DOHH2 (cell line): ENCODE measurements around the gene AIP.

Experiments used
- EZH2phosphoT487 ChIP-seq: fragments of 200-600 bp; sonication (generic); IDR thresholded peaks from 2 replicates; pipeline ENCODE4 v1.6.1; 2017; ENCODE audit warnings: borderline replicate concordance, mild to moderate bottlenecking, antibody characterized with exemption, low read length, moderate library complexity, mixed read lengths
- TF ChIP-seq, protein P1 (sequence below): fragments of 200-600 bp; sonication (generic); IDR thresholded peaks from one replicate; pipeline ENCODE4 v1.5.1; 2014; ENCODE audit warnings: antibody characterized with exemption, mild to moderate bottlenecking, low read depth, low read length; ENCODE audit not compliant: poor library complexity, severe bottlenecking

DNA sequence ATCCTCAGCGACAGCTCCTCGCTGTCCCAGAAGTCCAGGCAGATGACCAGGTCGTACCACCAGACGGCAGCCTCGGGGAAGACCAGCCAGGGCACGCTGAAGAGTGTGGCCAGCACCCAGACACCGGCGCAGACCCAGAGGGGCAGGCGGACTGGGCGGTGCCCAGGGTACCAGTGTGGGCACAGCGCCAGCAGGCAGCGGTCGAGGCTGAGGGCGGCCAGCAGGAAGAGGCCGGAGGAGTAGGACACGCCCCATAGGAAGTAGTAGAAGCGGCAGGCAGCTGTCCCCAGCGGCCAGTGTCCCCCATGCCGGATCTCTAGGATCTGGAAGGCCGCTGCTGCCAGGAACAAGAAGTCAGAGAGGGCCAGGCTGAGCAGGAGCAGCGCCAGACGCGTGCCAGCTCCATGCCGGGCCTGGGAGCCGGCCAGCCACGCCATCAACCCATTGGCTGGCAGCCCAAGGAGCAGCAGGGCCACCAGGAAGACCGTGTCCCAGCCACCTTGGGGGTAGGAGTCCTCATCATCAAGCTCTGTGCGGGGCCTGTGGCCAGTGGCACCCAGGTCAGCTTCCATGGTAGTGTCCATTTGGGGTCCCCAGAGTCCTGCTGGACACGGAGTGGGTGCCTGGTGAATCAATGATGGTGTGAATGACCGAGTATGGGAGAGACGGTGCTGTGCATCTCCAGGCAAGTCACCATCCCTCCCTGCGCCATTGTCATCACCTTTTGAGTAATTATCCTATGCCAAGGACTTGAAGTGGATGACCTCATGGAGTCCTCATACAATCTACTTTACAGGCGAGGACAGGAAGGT is 30.5 kb upstream of the AIP start, which contains the start of gene GPR152:
- no peak for TF ChIP-seq EZH2phosphoT487
- TF ChIP-seq, protein P1, sequence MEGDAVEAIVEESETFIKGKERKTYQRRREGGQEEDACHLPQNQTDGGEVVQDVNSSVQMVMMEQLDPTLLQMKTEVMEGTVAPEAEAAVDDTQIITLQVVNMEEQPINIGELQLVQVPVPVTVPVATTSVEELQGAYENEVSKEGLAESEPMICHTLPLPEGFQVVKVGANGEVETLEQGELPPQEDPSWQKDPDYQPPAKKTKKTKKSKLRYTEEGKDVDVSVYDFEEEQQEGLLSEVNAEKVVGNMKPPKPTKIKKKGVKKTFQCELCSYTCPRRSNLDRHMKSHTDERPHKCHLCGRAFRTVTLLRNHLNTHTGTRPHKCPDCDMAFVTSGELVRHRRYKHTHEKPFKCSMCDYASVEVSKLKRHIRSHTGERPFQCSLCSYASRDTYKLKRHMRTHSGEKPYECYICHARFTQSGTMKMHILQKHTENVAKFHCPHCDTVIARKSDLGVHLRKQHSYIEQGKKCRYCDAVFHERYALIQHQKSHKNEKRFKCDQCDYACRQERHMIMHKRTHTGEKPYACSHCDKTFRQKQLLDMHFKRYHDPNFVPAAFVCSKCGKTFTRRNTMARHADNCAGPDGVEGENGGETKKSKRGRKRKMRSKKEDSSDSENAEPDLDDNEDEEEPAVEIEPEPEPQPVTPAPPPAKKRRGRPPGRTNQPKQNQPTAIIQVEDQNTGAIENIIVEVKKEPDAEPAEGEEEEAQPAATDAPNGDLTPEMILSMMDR = no peak
